Stimulated activated CD8-positive, alpha-beta memory T cell treated with anti-CD3 and anti-CD28 coated beads, Interleukin-12 subunit alpha, Interleukin-12 subunit beta, amount 100 ng/mL, for 4 hours (primary cell): Measurements from ENCODE around the gene AIP.
"Not testable (repeated sequence)": the region's sequence is repeated elsewhere in the genome, so short reads cannot be mapped to it uniquely, and the experiment has no call there.

Experiments used
- DNase-seq: peaks from one replicate; pipeline ENCODE4 v3.0.0-alpha.2; 2020; ENCODE audit warnings: low read depth

AIP gene

GRCh38 chr11:67449116-67449844, 33.5 kb upstream of the AIP start:
- DNase-seq, result no peak

GRCh38 chr11:67450796-67451657, 31.8 kb upstream of the AIP start:
- DNase-seq, result no peak

- no peak for DNase-seq
These were observed 31.2 kb upstream of the AIP start for GRCh38 chr11:67451658-67451976.

GRCh38 chr11:67452141-67452952, 30.5 kb upstream of the AIP start, which contains the start of gene GPR152:
TSS of gene GPR152 (minus strand) at chr11:67452729. CDS start at chr11:67452724, 5 bp downstream.
- DNase-seq, result no peak

GRCh38 chr11:67453816-67454732, 28.8 kb upstream of the AIP start:
- DNase-seq, result no peak

DNA sequence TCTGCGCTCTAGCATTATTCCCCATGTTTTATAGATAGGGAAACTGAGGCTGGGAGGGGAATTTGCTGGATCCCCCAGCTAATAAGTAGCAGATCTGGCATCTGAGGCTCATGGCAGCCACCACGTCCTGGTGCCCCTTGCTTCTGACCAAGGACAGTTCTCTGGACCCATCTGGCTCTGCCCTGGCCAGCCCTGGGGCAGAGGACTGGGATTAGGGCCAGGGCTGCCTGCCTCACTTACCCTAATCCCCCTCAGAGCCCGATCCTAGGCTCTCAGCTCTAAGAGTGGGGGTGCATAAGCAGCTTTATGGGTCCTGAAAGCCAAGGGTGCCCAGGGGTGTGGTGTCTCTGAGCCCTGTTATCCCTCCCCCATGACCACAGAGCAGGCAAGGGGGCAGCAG, 27.8 kb upstream of the AIP start, which contains the start of gene CABP4:
Gene CABP4 (plus strand): TSS at position 301 of the 400 bp plus-strand sequence. CDS start 70 bp downstream, at position 371.
- no peak for DNase-seq

DNA sequence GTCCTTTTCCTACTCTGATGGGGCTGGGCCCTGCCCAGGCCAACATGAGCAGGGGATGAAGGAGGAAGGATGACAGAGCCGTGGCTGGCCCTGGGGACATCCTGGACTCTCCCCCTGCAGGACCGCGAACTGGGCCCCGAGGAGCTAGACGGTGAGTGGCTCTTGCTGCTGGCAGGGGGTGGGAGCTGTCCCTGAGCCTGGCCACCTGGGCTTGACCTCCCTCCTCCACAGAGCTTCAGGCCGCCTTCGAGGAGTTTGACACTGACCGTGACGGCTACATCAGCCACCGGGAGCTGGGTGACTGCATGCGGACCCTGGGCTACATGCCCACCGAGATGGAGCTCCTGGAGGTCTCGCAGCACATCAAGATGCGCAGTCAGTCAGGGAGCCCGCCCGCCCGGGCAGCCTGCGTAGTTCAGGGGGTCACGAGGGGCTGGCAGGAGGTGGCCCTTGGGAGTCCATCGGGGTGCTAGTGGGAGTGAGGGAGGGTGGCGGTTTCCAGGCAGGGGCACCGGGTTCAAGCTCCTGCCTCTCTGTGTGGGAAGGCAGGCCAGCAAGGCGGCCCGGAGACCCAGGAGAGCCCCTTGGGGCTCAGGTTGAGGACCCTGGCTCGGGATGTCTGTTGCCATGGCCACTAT, 26.6 kb upstream of the AIP start:
- DNase-seq, result no peak

GRCh38 chr11:67457453-67457852, 25.4 kb upstream of the AIP start:
- DNase-seq, result no peak

GRCh38 chr11:67458266-67458665, 24.6 kb upstream of the AIP start:
- no peak for DNase-seq

- DNase-seq, result no peak
These were observed 19.6 kb upstream of the AIP start for GRCh38 chr11:67463186-67463585.

DNA sequence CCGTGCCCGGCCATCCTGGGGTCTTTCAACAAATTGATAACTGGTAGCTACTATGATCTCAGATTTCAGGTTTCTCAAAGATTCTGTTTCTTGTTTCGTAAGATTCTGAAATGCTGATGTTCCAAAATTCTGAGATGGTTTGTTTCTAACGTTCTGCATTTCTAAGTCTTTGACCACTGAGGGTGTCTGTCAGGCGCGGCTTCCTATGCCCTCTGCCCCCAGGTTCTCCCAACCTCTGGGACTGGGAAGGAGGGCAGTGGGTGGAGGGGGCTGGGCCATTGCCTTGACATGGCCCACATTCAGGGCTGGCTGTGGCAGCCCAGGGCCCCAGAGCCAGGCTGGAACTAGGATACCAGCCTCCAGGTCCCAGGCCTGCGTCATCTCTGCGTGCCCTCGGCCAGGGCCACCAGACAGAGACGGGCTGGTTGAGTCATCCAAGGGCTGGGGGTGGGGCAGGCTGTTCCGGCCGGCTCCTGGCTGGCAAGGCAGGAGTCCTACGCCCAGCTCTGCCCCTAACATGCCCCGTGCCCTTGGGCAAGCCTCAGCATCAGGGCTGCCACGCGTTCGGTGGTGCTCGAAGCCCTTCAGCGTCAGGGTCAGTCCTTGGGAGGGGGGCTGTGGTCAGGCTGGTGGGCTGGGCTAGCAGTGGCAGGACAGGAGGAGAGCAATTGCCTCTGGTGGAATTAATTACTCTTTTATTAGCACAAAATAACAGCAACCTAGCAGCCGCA, 19.0 kb upstream of the AIP start:
- no peak for DNase-seq

DNA sequence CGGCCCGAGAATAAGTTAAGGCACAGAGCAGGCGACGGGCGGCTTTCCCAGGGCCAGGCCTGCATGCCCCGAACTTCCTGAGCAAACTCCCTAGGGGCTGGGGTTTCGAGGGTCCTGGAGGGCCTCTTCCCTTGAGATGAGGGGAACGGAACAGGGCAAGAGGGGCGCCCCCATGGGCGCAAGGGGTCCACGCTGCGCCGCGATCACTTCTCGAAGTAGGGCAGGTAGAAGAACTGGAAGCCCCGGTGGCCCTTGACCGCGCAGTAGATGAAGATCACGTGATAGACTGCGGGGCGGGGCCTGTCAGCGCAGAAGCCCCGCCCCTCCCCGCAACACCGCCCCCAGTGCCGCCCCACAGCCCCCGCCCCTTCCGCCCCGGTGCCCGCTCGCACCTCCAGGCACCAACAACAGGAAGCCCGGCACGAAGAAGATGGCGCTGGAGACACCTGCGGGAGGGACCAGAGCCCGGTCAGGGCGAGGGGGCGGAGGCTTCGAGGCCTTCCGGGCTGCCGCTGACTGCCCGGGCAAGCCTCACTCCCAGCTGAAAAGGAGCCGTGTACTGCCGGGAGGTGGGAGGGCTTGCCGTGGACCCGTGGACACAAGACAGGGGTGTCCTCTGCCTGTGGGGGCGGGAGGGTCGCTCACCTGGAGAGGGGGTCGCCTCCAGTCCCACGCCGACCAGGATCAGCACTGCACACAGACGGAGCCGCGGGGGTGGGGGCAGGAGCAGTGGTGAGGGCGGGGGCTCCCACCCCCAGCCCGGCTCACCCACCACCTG, 18.2 kb upstream of the AIP start:
- peak; percentile 80 for DNase-seq

GRCh38 chr11:67465189-67465510, 17.7 kb upstream of the AIP start:
- no peak for DNase-seq

- DNase-seq, result not testable (repeated sequence)
These were observed 17.3 kb upstream of the AIP start for GRCh38 chr11:67465530-67465929.

DNA sequence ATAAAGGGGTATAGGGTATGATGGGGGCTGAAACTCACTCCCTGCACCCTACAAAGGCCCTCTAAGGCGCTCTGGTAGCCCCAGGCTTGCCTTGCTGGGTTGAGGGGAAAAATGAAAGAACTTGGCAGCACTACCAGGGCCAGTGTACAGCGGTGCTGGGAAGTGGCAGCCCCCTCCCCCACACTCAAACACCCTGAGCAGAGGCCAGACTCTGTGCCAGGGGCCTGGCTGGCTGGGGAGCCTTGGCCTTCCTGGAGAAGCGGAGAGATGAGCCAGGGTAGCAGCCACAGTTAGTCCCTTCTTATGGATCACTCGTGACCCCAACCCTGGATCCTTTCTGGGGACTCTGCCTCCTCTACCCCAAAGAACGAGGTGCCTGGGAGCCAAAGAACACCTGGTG, 16.5 kb upstream of the AIP start:
- no peak for DNase-seq

- DNase-seq, result no peak
These were observed 15.7 kb upstream of the AIP start for GRCh38 chr11:67466962-67467771.

- no peak for DNase-seq
These were observed 14.8 kb upstream of the AIP start for GRCh38 chr11:67468056-67468455.

DNA sequence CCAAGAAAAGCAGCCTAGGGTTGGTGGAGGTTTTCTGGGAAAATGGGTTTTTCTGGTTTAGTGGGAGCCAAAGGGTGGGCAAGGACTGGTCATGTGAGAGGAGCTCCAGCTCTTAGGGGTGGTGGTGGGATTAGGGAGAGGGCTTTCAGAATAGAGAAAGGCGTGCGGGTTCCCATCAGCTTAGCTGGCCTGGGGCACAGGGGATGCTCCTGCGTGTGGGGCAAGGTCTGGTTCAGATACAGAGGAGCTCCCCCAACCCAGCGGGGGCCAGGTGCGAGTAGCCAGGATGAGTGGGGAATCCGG, 14.4 kb upstream of the AIP start:
- no peak for DNase-seq
